ENCODE results near the gene SLC19A1.

GRCh38 chr21:45577801-45578175 is 35.5 kb upstream of the SLC19A1 start:
- no peak for TF ChIP-seq CTCF (IDR thresholded peaks at IDR 0.05)
- no peak for TF ChIP-seq POLR2A (IDR thresholded peaks at IDR 0.05)
